Neural cell (in vitro differentiated cells): ENCODE results near the gene GCSAM.

ENCODE experiments used
- EP300 ChIP-seq: fragments of 450-650 bp; conservative IDR thresholded peaks from 2 replicates; pipeline ENCODE4 v1.6.1; 2014; ENCODE audit warnings: antibody characterized with exemption, mild to moderate bottlenecking, moderate library complexity; ENCODE audit not compliant: poor library complexity, severe bottlenecking
- EZH2 ChIP-seq: fragments of 200-600, 300-800 bp; shearing (Covaris generic), sonication (generic); IDR thresholded peaks from 2 replicates; pipeline ENCODE4 v1.6.1; 2014; ENCODE audit warnings: antibody characterized with exemption, low read length, borderline replicate concordance, mild to moderate bottlenecking; ENCODE audit not compliant: insufficient read depth, poor library complexity, severe bottlenecking
- POLR2AphosphoS5 ChIP-seq: IDR thresholded peaks from 2 replicates; pipeline ENCODE4 v1.6.1; 2012
- TF ChIP-seq, protein P1 (sequence below): fragments of 450-650 bp; IDR thresholded peaks from 2 replicates; pipeline ENCODE4 v1.5.1; 2014; ENCODE audit warnings: antibody characterized with exemption, mild to moderate bottlenecking, moderate library complexity; ENCODE audit not compliant: poor library complexity, severe bottlenecking

- TF ChIP-seq, protein P1, sequence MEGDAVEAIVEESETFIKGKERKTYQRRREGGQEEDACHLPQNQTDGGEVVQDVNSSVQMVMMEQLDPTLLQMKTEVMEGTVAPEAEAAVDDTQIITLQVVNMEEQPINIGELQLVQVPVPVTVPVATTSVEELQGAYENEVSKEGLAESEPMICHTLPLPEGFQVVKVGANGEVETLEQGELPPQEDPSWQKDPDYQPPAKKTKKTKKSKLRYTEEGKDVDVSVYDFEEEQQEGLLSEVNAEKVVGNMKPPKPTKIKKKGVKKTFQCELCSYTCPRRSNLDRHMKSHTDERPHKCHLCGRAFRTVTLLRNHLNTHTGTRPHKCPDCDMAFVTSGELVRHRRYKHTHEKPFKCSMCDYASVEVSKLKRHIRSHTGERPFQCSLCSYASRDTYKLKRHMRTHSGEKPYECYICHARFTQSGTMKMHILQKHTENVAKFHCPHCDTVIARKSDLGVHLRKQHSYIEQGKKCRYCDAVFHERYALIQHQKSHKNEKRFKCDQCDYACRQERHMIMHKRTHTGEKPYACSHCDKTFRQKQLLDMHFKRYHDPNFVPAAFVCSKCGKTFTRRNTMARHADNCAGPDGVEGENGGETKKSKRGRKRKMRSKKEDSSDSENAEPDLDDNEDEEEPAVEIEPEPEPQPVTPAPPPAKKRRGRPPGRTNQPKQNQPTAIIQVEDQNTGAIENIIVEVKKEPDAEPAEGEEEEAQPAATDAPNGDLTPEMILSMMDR = no peak
- TF ChIP-seq POLR2AphosphoS5 (no peak), EP300 (no peak), EZH2 (no peak)
These were observed 10.2 kb downstream of the GCSAM start for GRCh38 chr3:112122870-112123269.
